Stimulated activated CD4-positive, alpha-beta T cell treated with anti-CD3 and anti-CD28 coated beads, Interleukin-1b, Interleukin-23, amount 100 ng/mL, for 24 hours (primary cell): Measurements from ENCODE around the gene ERP27.

Experiments
- DNase-seq, 4 experiments: peaks; one replicate each; pipeline ENCODE4 v3.0.0-alpha.2; 2020; ENCODE audit warnings: low read depth in 4 of 4, low spot score in 1 of 4

The ERP27 gene

DNA sequence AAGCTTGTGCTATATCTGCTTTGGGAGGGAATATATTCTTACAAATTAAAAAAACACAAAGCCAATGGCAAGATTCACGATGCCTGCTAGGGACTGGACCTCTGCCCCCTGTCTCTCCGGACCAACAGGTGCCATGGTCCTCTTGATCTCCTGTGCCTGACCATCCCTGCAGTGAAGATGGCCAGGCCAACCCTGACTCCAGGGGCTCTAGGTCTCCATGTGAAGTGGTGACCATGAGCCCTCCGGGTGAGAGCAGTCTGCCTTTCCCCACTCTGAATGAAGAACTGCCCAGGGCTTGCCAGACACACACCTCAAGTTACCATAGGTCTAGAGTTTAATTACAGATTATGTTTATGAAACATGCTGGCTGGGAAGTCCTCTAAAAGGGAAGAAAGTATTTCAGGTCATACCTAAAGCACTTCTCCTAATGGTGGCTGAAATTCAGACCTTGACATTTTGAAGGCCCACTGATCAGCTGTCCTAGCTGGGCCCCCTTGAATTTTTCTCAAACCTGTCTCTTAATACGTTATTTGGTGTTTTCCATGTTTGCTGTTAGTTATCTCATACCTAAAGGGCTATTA, 21.7 kb upstream of the ERP27 start:
- DNase-seq = no peak

DNA sequence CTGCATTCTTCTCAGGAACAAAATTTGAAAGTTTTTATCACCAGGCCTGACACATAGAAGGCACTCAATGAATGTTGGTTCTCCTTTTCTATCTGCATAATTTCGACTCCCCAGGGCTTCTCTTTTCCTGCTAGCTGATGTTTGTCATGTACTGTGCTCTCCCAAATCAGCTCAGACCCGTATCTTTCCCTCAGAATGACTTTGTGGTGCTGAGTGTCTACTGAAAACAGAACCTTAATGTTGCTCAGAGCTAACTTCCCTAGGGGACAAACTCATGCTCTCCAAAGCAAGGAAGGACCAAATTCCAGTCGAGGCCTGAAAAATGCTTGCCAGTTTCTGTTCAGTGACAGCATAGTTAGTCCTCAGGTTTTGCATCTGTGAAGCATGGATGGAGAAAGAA, 21.1 kb upstream of the ERP27 start:
- DNase-seq = no peak

DNA sequence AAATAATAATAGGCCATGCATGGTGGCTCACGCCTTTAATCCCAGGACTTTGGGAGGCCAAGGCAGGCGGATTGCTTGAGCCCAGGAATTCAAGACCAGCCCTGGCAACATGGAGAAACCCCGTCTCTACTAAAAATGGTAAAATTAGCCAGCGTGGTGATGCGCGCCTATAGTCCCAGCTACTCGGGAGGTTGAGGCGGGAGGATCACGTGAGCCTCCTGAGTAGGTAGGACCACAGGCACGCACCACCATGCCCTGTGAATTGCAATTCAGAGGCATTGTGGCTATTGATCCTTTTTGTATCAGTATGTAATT, 20.7 kb upstream of the ERP27 start:
- no peak for DNase-seq

DNA sequence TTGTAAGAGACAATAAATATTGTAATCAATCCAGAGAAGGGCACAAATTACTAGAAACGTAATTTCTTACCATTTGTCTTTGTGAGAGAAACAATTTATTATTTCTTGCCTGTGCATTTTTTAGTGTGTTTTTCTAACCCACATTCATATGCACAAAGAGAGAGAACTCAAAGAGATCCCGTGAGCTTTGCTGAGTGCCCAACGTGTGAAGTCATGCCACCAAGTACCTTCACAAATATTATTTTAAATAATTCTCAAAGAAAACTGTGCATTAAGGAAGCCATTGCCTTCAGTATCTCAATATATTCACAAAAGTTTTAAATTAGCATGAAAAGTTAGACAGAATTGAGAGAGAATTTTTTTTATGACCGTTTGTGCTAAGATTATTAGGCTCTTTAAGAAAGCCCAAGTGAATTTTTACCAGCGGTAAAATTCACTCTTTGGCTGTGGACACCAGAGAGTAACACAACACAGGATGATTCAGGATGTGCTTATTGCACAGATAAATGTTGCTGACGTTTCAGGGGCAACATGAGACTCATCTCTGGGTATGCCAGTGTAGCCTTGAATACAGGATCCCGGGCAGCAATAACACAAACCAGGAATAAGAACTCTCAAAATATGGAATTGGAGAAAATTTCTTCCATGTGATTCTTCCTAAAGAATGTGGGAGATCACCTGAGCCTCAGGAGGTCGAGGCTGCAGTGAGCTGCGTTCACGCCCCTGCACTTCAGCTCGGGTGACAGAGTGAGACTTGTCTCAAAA, 20.2 kb upstream of the ERP27 start:
- no peak for DNase-seq

DNA sequence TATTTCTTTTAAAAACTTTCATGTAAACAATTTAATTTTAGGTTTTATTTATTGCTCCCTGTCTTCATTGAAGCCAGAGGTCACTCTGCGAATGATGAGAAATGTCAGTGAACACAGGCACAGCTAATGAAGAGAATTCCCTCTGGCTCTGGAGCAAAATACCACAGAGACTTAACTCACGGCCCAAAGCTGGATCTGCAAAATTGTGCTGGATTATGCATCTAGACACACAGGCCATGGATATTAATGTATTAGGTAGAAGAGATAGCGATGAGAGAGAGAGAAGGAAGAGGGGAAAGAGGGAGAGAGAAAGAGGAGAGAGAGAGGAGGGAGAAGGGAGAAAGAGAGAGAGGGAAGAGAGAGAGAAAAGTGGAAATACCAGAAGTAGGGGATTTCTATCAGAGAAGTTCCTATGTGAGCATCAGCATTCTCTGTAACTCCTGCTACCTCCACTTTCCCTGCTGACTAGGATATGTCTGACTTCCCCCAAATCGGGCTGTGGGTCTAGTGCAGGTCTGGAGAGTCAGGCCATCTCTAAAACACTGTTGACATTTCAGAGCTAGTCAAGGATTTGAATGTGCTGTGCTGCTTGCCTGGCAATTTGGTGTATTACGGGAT, 19.3 kb upstream of the ERP27 start:
- DNase-seq = no peak

DNA sequence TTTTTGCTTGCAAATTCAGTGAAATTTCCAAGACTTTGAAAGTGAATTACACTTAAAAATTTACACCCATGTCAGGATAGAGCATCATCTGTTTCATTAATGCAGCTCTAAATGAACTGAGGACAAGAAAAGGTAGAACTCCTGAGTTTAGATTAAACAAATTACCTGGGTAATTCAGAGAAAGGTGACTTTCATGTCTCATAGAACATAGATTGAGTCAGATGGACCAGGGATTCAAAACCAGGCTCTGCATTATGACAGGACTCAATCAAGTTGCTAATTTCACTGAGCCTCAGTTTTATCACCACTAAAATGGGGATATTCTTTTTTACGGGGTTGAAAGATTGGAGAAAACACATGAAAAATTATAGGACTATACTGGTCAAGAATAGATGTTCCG, 18.6 kb upstream of the ERP27 start:
- DNase-seq = no peak

DNA sequence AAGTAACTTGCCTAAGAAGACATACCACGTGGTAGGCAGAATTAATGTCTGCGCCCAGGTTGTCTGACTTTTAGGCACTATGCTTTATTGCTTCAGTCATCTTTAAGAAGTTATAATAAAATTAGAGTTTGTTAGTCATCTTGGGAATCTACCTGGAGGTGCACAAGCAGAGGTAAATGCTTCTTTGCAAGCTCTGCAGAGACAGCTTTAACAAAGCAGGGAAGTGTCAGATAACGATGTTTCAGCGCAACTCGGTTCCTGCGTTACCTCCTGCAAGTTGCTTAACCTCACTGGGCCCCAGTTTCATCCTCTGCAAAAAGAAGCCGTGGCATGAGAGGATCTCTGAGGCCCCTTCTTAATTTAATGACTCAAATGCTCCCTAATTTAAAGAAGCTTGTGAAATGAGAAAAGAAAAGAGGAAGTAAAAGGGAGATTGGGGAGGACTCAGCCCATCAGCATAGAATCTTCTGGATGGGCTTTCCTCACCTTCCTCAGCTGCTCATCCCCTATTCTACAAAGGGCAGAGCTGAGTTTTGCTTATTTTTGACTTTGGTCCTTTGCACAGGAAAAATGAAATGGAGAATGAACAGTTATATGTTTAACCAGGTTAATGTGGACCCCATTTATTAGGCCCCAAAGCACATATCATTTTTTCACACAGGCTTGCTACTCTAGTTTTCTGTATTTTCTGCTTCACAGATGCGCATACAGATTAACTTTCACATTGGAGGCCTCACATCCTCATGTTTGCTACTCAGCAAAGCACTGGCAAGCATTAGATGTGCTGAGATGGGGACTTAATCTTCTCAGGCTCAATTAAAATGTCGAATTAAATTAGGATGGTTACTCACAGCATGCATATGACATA, 17.9 kb upstream of the ERP27 start:
- DNase-seq = no peak

DNA sequence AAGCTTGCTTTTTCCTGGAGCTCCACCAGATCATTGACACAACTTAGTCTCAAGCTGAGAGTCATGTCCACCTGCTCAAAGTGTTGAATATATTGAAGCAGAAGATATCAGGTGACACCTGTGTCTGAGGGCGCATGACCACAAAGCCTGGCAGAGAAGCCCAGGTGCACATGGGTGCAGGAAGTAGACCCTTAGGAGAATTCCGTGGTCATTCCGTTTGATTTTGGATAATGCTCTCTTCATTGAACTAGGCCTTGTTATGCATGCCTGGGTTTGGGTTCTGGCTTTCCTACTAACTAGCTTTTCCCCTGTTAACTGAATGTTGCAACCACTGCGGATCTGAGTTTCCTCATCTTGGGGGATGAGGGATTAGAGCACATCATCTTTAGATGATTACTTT, 15.9 kb upstream of the ERP27 start:
- no peak for DNase-seq

DNA sequence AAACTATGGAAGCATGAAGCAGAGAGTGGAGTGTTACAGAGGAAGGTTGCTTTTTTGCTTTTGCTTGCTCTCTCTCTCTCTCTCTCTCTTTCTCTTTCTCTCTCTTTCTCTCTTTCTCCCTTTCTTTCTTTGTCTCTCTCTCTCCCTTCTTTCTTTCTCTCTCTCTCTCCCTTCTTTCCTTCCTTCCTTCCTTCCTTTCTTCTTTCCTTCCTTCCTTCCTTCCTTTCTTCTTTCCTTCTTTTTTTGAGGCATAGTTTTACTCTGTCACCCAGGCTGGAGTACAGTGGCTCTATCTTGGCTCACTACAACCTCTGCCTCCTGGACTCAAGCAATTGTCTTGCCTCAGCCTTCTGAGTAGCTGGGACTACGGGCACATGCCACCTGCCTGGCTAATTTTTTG, 15.4 kb upstream of the ERP27 start:
- no peak for DNase-seq

DNA sequence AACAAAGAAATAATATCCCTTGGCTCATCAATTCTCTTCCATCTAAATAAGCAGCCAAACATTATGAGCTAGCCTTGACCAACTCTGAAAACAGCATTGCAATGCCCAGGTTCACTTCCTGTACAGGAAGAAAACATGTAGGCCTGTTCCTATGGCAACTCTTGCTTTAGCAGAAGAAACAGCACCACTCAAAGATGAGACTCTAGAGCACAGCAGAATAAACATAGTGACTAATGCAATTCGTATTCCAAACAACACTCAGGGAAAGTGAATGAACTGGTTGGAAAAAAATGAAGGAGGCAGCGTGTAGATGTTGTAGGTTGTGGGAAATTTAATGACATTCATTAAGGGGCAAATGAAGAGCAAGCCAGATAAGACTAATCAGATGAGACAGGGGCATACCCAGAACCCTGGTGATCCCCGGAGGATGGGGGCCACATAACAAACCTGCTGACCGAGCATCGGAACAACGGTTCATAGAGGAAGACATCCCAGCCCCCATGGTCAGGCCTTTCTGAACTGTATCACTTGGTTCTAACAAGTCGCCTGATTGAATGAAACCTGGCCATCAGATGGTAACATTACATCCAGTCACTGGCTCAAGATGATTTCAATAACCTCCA, 14.1 kb upstream of the ERP27 start:
- DNase-seq = no peak

DNA sequence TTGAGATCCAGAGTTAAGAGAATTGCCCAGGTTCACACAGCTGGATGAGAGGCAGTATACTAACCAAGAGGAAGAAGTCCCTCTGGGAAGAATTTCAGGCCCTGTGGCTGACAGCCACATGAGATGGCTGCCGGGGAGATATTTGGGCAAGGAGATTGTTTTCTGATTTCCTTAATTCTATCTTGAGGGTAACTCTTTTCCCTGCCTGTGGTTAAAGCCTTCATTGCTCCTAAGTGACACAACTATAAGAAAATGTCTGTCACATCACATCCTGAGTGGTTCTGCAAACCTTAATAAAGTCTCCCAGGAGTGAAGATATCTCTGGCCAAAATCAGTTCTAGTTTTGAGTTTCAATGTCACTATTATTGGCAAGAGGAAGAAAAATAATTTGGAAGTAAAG, 13.5 kb upstream of the ERP27 start:
- DNase-seq = no peak

DNA sequence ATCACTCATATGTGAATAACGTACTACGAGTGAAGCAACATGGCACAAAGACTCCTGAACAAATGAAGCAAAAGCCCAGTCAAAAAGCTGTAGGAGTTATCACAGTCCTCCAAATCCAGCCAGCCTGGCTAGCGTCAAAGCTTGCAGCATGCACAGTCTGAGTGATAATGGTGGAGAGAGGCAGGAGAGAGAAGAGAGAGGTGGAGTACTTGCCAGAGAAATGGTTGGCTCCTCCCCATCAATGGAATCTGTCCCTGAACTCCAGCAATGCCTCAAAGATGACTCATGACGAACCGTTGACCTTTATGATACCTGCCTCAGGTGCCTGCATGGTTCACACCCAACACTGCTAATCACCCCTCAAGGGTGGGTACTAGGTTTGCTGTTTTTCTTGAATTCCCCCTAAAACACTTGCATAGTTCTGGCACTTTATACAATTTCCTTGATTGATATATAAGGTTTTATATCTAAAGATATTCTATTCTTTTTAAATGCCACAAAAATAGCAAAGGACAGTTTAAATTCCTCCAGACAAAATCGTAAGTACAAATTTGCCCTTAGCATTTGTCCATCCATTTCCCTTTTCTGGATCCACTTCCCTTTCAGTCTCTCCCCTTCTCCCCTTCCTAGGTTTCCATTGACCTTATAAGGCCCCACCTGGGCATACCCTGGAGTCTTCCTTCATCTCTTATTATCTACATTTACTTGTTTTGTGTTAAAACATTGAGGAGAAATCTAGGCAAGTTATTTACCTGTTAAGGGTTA, 12.8 kb upstream of the ERP27 start:
- DNase-seq = no peak

DNA sequence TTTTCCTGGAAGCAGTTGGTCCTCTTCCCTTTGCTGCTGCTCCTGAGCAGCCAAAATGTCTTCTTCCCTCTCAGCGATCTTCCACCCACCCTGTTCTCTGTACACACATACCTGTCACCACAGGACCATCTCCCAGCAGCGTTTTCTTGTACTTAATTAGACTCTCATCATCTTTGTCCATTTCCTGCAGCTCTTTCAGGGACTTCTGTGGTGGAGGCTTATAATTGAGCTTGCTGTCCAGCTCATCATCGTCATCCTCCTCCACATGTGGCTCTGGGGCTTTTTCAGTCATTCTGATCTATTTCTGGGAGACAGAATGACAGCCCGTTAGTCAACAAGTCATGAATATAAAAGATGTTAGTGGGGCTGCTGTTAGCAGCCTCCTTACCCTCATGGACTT, 12.1 kb upstream of the ERP27 start:
- no peak for DNase-seq

DNA sequence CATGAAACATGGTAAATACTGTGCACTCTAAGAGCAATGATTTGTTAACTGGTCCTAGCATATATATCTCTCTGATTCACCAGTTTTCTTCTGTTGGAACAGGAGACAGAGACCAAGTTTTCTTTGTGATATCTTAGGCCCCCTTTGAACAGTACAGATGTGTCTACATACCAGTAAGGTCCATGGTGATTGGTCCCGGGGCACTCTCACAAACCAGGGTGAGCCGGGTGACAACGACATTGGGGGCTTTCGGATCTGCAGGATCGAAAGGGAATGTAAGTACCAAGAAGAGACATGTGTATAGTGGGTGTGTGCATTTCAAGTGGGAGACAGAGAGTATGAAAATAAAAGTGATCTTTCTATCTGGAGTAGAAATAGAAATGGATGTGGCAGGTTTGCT, 11.3 kb upstream of the ERP27 start:
- DNase-seq = no peak

DNA sequence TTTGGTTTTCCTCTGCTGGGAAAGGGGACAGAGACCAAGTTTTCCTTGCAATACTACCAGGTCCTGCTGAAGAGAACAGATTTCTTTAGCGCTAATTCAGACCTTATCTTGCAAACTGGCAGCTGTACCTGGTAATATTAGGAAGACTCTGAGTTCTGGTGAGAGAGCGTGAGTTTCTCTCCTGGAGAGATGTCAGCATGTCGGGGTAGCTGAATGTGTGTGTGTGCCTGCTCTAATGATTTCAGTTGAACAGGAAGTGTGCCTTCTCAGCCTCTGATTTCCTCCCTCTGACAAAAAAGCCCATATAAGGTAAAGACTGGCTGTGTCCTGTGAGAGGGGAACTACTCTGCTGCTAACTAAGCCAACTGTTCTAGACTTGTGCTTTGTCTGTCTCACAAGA, 10.3 kb upstream of the ERP27 start:
- DNase-seq = no peak

DNA sequence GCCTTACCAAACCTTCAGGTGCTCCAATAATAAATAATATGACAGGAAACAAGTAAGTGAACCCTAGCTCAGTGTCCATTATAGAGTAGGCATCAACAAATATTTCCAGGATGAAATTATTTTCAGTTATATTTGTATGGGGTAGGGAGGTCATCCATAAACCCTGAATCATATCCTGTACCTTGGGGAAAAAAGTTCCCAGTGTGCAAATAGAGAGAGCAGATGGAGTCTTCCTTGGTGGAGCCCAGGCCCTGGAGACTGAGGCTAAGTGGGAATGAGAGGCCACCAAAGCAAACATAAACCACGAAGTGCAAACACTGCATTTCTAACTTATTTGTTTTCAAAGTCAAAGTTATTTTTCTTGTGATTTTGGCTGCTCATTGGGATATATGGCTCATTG, 8.5 kb upstream of the ERP27 start:
- DNase-seq = no peak

DNA sequence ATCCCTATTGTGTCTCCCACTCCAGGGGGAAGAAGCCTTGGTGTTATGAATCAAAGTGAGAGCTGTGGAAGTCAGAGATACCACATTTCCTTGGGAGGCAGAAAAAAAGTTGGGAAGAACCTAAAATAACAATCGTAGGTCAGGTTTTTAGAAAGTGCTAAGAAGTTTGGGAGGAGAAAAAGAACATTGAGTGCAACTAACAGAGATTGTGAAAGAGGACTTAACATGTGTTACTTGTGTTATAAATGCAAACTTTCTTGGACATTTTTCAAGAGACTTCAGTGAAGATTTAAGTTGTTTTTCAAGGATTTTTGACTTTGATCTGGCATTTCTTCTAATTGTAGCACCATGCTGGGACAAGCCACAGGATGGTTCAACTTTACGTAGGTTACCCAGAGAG, 7.8 kb upstream of the ERP27 start:
- DNase-seq = no peak

DNA sequence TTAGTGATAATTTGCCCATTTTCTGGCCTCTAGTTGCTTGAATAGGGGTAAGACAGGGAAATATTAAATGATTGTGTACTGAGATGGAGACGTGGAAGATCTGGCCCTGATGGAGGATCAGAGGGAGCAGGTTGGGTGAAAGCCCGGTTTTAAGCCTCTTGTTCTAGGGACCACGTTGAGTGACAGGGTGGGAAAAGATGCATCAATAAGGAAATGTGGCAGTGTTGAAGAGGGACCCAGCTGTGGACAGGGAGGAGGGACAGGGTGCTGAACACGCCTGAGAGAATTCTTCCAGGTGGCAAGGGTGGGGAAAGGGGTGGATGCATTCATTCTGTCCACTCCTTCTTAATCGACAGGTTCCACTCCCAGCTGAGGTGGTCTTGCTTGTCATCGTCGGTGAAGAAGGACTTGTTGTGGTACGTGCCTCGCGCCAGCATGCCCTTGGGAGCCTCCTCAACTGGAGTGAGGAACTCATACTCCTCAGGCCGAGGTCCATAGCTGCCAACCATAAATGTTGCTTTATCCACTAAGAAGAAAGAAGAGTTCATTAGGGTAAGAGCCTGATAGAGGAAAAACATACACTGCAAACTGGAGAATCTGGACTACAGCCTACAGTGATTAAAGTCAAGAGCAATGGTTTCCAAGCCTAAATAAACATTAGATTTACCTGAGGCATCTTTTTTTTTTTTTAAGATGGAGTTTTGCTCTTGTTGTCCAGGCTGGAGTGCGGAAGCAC, 4.0 kb upstream of the ERP27 start:
- no peak for DNase-seq

DNA sequence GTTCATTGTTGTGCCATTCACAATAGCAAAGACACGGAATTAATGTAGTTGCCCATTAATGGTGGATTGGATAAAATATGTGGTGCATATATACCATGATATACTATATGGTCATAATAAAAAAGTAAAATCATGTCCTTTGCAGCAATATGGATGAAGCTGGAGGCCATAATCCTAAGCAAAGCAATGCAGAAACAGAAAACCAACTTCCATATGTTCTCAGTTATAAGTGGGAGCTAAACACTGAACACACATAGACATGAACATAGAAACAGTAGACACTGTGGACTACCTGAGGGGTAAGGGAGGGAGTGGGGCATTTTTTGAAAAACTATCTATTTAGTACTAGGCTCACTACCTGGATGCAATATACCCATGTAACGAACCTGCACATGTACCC, 3.0 kb upstream of the ERP27 start:
- no peak for DNase-seq

DNA sequence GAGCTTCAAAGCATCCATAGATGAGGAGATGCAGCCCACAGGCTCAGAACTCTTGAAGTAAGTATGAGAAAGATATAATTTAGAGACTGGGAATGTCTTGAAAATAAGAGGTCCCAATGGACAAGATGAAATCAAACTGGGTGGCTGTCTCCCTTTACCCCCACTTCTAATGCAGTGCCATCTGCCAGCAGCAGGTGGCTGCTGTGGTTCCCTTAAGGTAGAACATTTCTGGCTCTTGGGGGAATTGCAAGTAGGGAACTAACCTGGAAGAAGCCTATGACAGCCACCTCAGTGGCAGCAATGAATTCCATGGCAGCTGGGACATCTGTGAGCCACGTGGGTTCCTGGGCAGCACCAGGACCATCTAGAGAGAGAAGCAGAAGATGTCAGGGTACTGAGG, 648 bp downstream of the ERP27 start:
- no peak for DNase-seq
